Neuronal stem cell (in vitro differentiated cells): ENCODE data around the gene SPATA20. TPM values are rescaled to one million over a fixed set of nuclear protein-coding genes. Genes with fewer than 3 reads are reported as not detected.

Experiments
- DNase-seq: peaks from one replicate; pipeline ENCODE4 v3.0.0-alpha.2; 2013; ENCODE audit warnings: low spot score
- H2AFZ ChIP-seq: one replicate; pipeline ENCODE4 v1.6.1; 2013; ENCODE audit warnings: mild to moderate bottlenecking, low read length, inconsistent platforms
- H2AK5ac ChIP-seq: 2 replicates; pipeline ENCODE4 v1.6.1; 2013; ENCODE audit warnings: low read depth, mild to moderate bottlenecking, inconsistent platforms, low read length, moderate library complexity, mixed read lengths
- H2BK120ac ChIP-seq: 2 replicates; pipeline ENCODE4 v1.6.1; 2013; ENCODE audit warnings: low read depth, mild to moderate bottlenecking, inconsistent platforms, low read length, moderate library complexity, mixed read lengths
- H2BK12ac ChIP-seq: one replicate; pipeline ENCODE4 v1.6.1; 2013; ENCODE audit warnings: low read length, inconsistent platforms
- H2BK15ac ChIP-seq: 2 replicates; pipeline ENCODE4 v1.6.1; 2013; ENCODE audit warnings: mild to moderate bottlenecking, low read length, inconsistent platforms, mixed read lengths
- H2BK5ac ChIP-seq: one replicate; pipeline ENCODE4 v1.6.1; 2013; ENCODE audit warnings: inconsistent platforms, mild to moderate bottlenecking, low read length, moderate library complexity
- H3K14ac ChIP-seq: one replicate; pipeline ENCODE4 v1.6.1; 2013; ENCODE audit warnings: low read length, inconsistent platforms
- H3K18ac ChIP-seq: 2 replicates; pipeline ENCODE4 v1.6.1; 2013; ENCODE audit warnings: low read length, inconsistent platforms
- H3K23ac ChIP-seq: 2 replicates; pipeline ENCODE4 v1.6.1; 2013; ENCODE audit warnings: low read depth, mild to moderate bottlenecking, mixed read lengths, low read length, inconsistent platforms; ENCODE audit not compliant: poor library complexity
- H3K27ac ChIP-seq: replicated peaks from 3 replicates; pipeline ENCODE4 v1.5.1; 2013; ENCODE audit warnings: low read length, inconsistent platforms
- H3K27me3 ChIP-seq, 3 experiments: 2 replicates each; pipeline ENCODE4 v1.6.1; 2013; ENCODE audit warnings: low read length in 3 of 3, mild to moderate bottlenecking in 2 of 3, inconsistent platforms in 1 of 3, low read depth in 1 of 3, mixed read lengths in 1 of 3, moderate library complexity in 1 of 3; ENCODE audit not compliant: control insufficient read depth in 3 of 3, insufficient read depth in 3 of 3
- H3K36me3 ChIP-seq, 2 donors: replicated peaks in 1 of 2; 2 replicates each; pipeline ENCODE4 v1.6.1; 2013; ENCODE audit warnings: low read length in 2 of 2; ENCODE audit not compliant: control insufficient read depth in 2 of 2, insufficient read depth in 2 of 2
- H3K4ac ChIP-seq: 2 replicates; pipeline ENCODE4 v1.6.1; 2013; ENCODE audit warnings: inconsistent platforms, mild to moderate bottlenecking, low read length, moderate library complexity
- H3K4me1 ChIP-seq, 2 donors: 1 replicate in 1 of 2; 2 replicates in 1 of 2; pipeline ENCODE4 v1.6.1; 2013; ENCODE audit warnings: low read length in 2 of 2, low read depth in 1 of 2; ENCODE audit not compliant: control insufficient read depth in 2 of 2, insufficient read depth in 1 of 2
- H3K4me2 ChIP-seq: one replicate; pipeline ENCODE4 v1.6.1; 2013; ENCODE audit warnings: mild to moderate bottlenecking, low read length, inconsistent platforms; ENCODE audit not compliant: insufficient read depth, poor library complexity, severe bottlenecking
- H3K4me3 ChIP-seq, 2 donors: 2 replicates each; pipeline ENCODE4 v1.5.1; 2013; ENCODE audit warnings: low read length in 2 of 2, mild to moderate bottlenecking in 2 of 2, inconsistent platforms in 1 of 2, moderate library complexity in 1 of 2
- H3K79me1 ChIP-seq: one replicate; pipeline ENCODE4 v1.6.1; 2013; ENCODE audit warnings: low read depth, mild to moderate bottlenecking, inconsistent platforms, low read length, moderate library complexity
- H3K9ac ChIP-seq: one replicate; pipeline ENCODE4 v1.6.1; 2013; ENCODE audit warnings: mild to moderate bottlenecking, low read depth, low read length, inconsistent platforms; ENCODE audit not compliant: poor library complexity
- H3K9me3 ChIP-seq, 2 donors: replicated peaks in 1 of 2; 2 replicates each; pipeline versions ENCODE3 to v1.6.1; 2013; ENCODE audit warnings: low read length in 2 of 2, mild to moderate bottlenecking in 2 of 2, inconsistent platforms in 1 of 2, low read depth in 1 of 2, mixed read lengths in 1 of 2, moderate library complexity in 1 of 2; ENCODE audit not compliant: control insufficient read depth in 2 of 2, insufficient read depth in 1 of 2
- H4K8ac ChIP-seq: one replicate; pipeline ENCODE4 v1.6.1; 2013; ENCODE audit warnings: low read depth, mild to moderate bottlenecking, inconsistent platforms, low read length, moderate library complexity
- H4K91ac ChIP-seq: one replicate; pipeline ENCODE4 v1.6.1; 2013; ENCODE audit warnings: low read length, low read depth, mild to moderate bottlenecking, inconsistent platforms; ENCODE audit not compliant: poor library complexity
- WGBS, 2 donors: extraction: QIAGEN DNeasy Blood & Tissue Kit; methylation state at CpG; one replicate each; pipeline ENCODE4 v1.1.7; 2013; ENCODE audit warnings: missing lambda C conversion rate in 2 of 2, mixed read lengths in 1 of 2; ENCODE audit not compliant: insufficient read length in 2 of 2, insufficient replicate concordance in 1 of 2; ENCODE audit errors: extremely low coverage in 2 of 2; 5-methylcytosine and 5-hydroxymethylcytosine counted together
- polyA plus RNA-seq, 2 experiments: library from polyadenylated mRNA; stranded (reverse); fragments of 200-250 nt; gene quantifications; one replicate each; pipeline ENCODE4 v1.2.3, GENCODE V29; 2013

Gene SPATA20
- polyA plus RNA-seq (2013, experiment 1 of 2) = 17.6 TPM
- 18.9 TPM for polyA plus RNA-seq (2013, experiment 2 of 2)

DNA sequence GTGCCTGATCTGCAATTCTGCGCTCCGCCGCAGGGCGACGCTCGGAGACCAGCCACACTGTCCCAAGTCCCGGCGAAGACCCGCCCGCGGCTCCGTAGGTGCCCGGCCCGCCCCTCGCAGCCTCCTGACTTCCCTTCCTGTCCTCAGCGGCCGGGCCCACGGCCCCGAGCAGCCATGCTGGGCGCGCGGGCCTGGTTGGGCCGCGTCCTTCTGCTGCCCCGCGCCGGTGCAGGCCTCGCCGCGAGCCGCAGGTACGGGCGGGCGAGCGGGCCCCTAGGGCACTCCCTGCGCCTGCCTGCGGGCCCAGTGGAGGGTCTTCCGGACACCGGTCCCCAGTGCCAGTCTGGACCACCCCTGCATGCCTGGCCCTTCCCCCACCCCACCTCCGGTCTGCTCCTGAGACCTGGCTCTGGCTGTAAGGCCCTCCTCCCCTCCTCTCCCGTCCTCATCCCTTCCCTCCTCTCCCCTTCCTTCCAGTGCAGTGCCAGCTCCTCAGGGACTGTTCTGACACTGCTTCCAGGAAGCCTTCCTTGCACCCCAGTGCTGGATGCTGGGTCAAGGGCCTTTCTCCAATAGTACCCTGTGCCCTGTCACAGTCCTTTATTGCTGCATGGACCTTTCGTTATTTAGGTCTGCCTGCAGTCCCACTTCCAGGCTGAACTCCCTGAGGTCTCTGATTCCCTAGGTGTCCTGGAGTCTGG, at the start of gene SPATA20:
SPATA20 (plus strand) TSS at position 140 of the 701 bp plus-strand sequence; CDS start at position 175, 35 bp downstream.
- Histone ChIP-seq H3K18ac (peak within 1 kb of the TSS; percentile 96), H3K4me1 (peaks cover 15 to 18% of the 10 kb centered on the region in 2 donors), H3K9ac (peak within 1 kb of the TSS; percentile 79), H3K27me3 (peaks cover 0 to 11% (median 0%) of the 10 kb centered on the region in 3 experiments), H3K9me3 (no peaks in the 10 kb centered on the region), H3K79me1 (peaks cover 4% of the 10 kb centered on the region), H3K4me3 (peak within 1 kb of the TSS; percentile 59 to 77), H2BK12ac (peak within 1 kb of the TSS; percentile 88), H2BK15ac (peak within 1 kb of the TSS; percentile 99), H3K4ac (peak within 1 kb of the TSS; percentile 77), H4K91ac (peak within 1 kb of the TSS; percentile 47), H2BK5ac (peak within 1 kb of the TSS; percentile 48), H4K8ac (no peak within 1 kb of the TSS), H2BK120ac (peak within 1 kb of the TSS; percentile 51), H3K23ac (peak within 1 kb of the TSS; percentile 85), H2AK5ac (peak within 1 kb of the TSS; percentile 86), H3K4me2 (peak within 1 kb of the TSS; percentile 75), H3K27ac (no peak within 1 kb of the TSS), H2AFZ (peak within 1 kb of the TSS; percentile 98), H3K36me3 (peaks cover 0 to 2% of the 10 kb centered on the region in 2 donors), H3K14ac (peak within 1 kb of the TSS; percentile 3)
- WGBS, 2 donors = no CpG with 5 or more reads among the region's 42 CpGs
- peak; percentile 83 for DNase-seq

DNA sequence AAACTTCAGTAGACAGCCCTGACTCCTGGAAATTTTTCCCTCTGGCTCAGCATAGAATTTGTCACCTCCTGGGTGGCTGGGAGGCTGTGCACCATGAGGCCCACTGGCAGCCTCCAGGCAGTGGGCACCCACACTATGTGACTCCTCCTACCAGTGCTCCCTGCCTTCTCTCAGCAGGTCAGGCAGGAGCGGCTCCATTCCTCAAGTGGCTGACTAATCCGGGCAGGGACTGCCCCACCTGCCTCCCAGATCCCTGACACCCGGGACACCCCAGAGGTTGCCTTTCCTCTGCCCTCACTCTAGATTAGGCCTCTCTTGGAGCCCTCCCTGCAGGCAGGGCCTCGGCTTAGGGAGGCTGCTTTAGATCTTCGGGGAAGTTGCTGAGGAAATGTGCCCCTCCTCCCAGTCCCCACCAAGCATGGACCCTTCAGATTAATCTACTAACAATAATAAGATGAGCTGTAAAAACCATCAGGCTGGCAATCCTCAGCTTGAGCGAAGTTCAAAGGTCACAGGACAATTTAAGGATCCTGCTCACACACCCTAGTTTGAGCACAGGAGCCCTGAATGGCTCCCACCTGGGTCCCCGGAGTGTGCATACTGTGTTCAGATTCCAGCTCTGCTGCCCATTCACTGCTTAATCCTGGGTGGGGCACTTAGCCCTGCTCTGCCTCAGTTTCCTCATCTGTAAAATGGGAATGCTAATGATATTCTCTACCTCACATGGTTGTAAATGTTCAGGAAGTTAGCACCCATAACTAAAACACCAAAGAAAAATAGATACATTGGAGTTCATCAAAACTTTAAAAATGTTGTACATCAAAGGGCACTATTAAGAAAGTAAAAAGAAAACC, 48.7 kb upstream of the SPATA20 start:
- WGBS, 2 donors = no CpG with 5 or more reads among the region's 7 CpGs
- H3K36me3 ChIP-seq = no peaks in the 10 kb centered on the region
- peak overlapping the region; percentile 22 for H3K9ac ChIP-seq
- H3K4me2 ChIP-seq = no peak overlapping the region
- H2BK5ac ChIP-seq = no peak overlapping the region
- H3K23ac ChIP-seq = peak overlapping the region; percentile 27
- H2BK12ac ChIP-seq = no peak overlapping the region
- DNase-seq = no peak
- H3K79me1 ChIP-seq = no peaks in the 10 kb centered on the region
- H3K4me1 ChIP-seq = no peaks in the 10 kb centered on the region
- H4K8ac ChIP-seq = no peak overlapping the region
- H4K91ac ChIP-seq = no peak overlapping the region
- peaks cover 0 to 4% (median 0%) of the 10 kb centered on the region in 3 experiments for H3K27me3 ChIP-seq
- no peaks in the 10 kb centered on the region for H3K9me3 ChIP-seq
- H2BK15ac ChIP-seq = no peak overlapping the region
- H3K4me3 ChIP-seq = no peak overlapping the region
- no peak overlapping the region for H3K14ac ChIP-seq
- no peak overlapping the region for H2BK120ac ChIP-seq
- H2AFZ ChIP-seq = no peak overlapping the region
- peak overlapping the region; percentile 62 for H3K18ac ChIP-seq
- no peak overlapping the region for H3K4ac ChIP-seq
- peak overlapping the region; percentile 22 for H2AK5ac ChIP-seq
- no peak overlapping the region for H3K27ac ChIP-seq

DNA sequence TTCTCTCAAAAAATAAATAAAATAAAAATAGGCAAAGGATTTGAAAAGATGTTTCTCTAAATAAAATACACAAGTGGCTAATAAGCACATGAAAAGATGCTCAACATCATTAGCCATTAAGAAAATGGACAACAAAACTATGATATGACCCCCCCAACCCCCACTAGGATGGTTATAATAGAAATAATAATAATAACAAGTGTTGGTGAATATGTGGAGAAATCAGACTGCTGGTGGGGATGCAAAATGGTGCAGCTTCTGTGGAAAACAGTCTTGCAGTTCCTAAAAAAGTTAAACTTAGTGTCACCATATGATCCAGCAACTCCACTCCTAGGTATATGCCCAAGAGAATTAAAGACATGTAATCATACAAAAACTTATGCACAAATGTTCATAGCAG, 47.7 kb upstream of the SPATA20 start:
- Histone ChIP-seq H2AFZ (no peak overlapping the region), H3K36me3 (no peaks in the 10 kb centered on the region), H2BK15ac (no peak overlapping the region), H3K4me1 (peaks cover 6 to 7% of the 10 kb centered on the region in 2 donors), H4K91ac (no peak overlapping the region), H3K4ac (no peak overlapping the region), H2BK12ac (no peak overlapping the region), H3K14ac (no peak overlapping the region), H3K4me2 (no peak overlapping the region), H3K9me3 (no peaks in the 10 kb centered on the region), H2BK5ac (no peak overlapping the region), H3K23ac (no peak overlapping the region), H2AK5ac (no peak overlapping the region), H3K79me1 (no peaks in the 10 kb centered on the region), H3K9ac (no peak overlapping the region), H2BK120ac (no peak overlapping the region), H3K27ac (no peak overlapping the region), H4K8ac (no peak overlapping the region), H3K27me3 (peaks cover 0 to 7% (median 0%) of the 10 kb centered on the region in 3 experiments), H3K4me3 (no peak overlapping the region), H3K18ac (no peak overlapping the region)
- DNase-seq = no peak

- Histone ChIP-seq H3K14ac (no peak overlapping the region), H2BK12ac (no peak overlapping the region), H3K18ac (no peak overlapping the region), H4K8ac (no peak overlapping the region), H2AK5ac (no peak overlapping the region), H3K4me2 (no peak overlapping the region), H3K23ac (no peak overlapping the region), H2BK15ac (no peak overlapping the region), H3K4me1 (peaks cover 6 to 7% of the 10 kb centered on the region in 2 donors), H3K9me3 (no peaks in the 10 kb centered on the region), H2BK120ac (no peak overlapping the region), H4K91ac (no peak overlapping the region), H2AFZ (no peak overlapping the region), H3K4ac (no peak overlapping the region), H3K9ac (no peak overlapping the region), H3K79me1 (no peaks in the 10 kb centered on the region), H3K4me3 (no peak overlapping the region), H3K27me3 (peaks cover 0 to 7% (median 0%) of the 10 kb centered on the region in 3 experiments), H3K36me3 (no peaks in the 10 kb centered on the region), H3K27ac (no peak overlapping the region), H2BK5ac (no peak overlapping the region)
- DNase-seq = no peak
- no CpG with 5 or more reads among the region's 2 CpGs for WGBS, 2 donors
Measured at GRCh38 chr17:50499721-50500120, 47.3 kb upstream of the SPATA20 start.
